K562 (cell line): ENCODE measurements around the gene TDRKH. TPM values are rescaled to one million over a fixed set of nuclear protein-coding genes. Genes with fewer than 3 reads are reported as not detected.
A peak's percentile ranks its signal among the peaks of the same experiment; 100 is the strongest.

ENCODE experiments used
- CBFA2T2 ChIP-seq: fragments of 450-650 bp; conservative IDR thresholded peaks from 2 replicates; pipeline ENCODE4 v1.6.1; 2017; ENCODE audit warnings: mild to moderate bottlenecking
- EWSR1 ChIP-seq: fragments of 450-650 bp; IDR thresholded peaks from 2 replicates; pipeline ENCODE4 v1.6.1; 2018; ENCODE audit warnings: borderline replicate concordance, mild to moderate bottlenecking, low read depth, moderate library complexity; ENCODE audit not compliant: partially characterized antibody
- GABPB1 ChIP-seq: sonication (generic); formaldehyde crosslinking; IDR thresholded peaks from 2 replicates; pipeline ENCODE4 v1.8.0; 2022; ENCODE audit warnings: mild to moderate bottlenecking, missing genetic modification reagents
- HES1 ChIP-seq: fragments of 450-650 bp; IDR thresholded peaks from 2 replicates; pipeline ENCODE4 v1.6.1; 2016; ENCODE audit warnings: low read depth, mild to moderate bottlenecking, moderate library complexity
- MCM3 ChIP-seq: fragments of 450-650 bp; IDR thresholded peaks from 2 replicates; pipeline ENCODE4 v1.6.1; 2016
- PRDM10 ChIP-seq: fragments of 450-650 bp; IDR thresholded peaks from 2 replicates; pipeline ENCODE4 v1.6.1; 2018; ENCODE audit not compliant: partially characterized antibody
- RBM39 ChIP-seq: fragments of 200-400 bp; formaldehyde crosslinking; optimal IDR thresholded peaks from 2 replicates; pipeline ENCODE3; 2018; ENCODE audit warnings: low read depth, low read length
- SMAD3 ChIP-seq: fragments of 450-650 bp; formaldehyde crosslinking; conservative IDR thresholded peaks from 2 replicates; pipeline ENCODE4 v1.4.0; 2020; ENCODE audit warnings: mild to moderate bottlenecking
- TAF7 ChIP-seq: fragments of 450-650 bp; IDR thresholded peaks from 2 replicates; pipeline ENCODE4 v1.6.1; 2016; ENCODE audit warnings: missing genetic modification characterization, missing compliant biosample characterization
- TOE1 ChIP-seq, 2 experiments: fragments of 450-650 bp in 1 of 2; sonication (generic) in 1 of 2; formaldehyde crosslinking in 1 of 2; IDR thresholded peaks; 2 replicates each; pipeline versions ENCODE4 v1.7.1 to v1.8.0; 2016 to 2022; ENCODE audit warnings: borderline replicate concordance in 2 of 2, mild to moderate bottlenecking in 2 of 2, antibody characterized with exemption in 1 of 2, inconsistent platforms in 1 of 2, low read depth in 1 of 2, missing genetic modification reagents in 1 of 2, moderate library complexity in 1 of 2
- ZNF174 ChIP-seq: fragments of 250-450 bp; sonication (Bioruptor Pico); IDR thresholded peaks from 2 replicates; pipeline ENCODE4 v1.4.0; 2020; ENCODE audit warnings: mild to moderate bottlenecking
- ZNF274 ChIP-seq: IDR thresholded peaks from 2 replicates; pipeline ENCODE4 v1.6.1; 2011; ENCODE audit warnings: low read depth, mild to moderate bottlenecking, low read length, moderate library complexity, borderline replicate concordance
- ZNF277 ChIP-seq: fragments of 250-450 bp; sonication (Bioruptor Pico); IDR thresholded peaks from 2 replicates; pipeline ENCODE4 v1.8.0; 2022; ENCODE audit warnings: inconsistent platforms, mild to moderate bottlenecking, moderate library complexity, borderline replicate concordance
- ZNF518B ChIP-seq: fragments of 250-450 bp; sonication (Bioruptor Pico); IDR thresholded peaks from 2 replicates; pipeline ENCODE4 v1.5.0; 2021; ENCODE audit warnings: mild to moderate bottlenecking, moderate library complexity
- ZNF740 ChIP-seq, 3 experiments: fragments of 200-800 bp in 1 of 3; sonication (Bioruptor generic) in 1 of 3; sonication (generic) in 1 of 3; formaldehyde crosslinking in 1 of 3; IDR thresholded peaks; 2 replicates each; pipeline versions ENCODE4 v1.6.1 to v1.8.0; 2016 to 2022; ENCODE audit warnings: mild to moderate bottlenecking in 2 of 3, missing compliant biosample characterization in 2 of 3, missing genetic modification characterization in 2 of 3, missing genetic modification reagents in 1 of 3
- polyA plus RNA-seq, 8 experiments: library from polyadenylated mRNA; depleted of rRNA in 4 of 8; stranded (reverse) in 5 of 8; unstranded in 3 of 8; fragments of >200 nt; fragmentation: Nextera tagmentation in 2 of 8; fragmentation: Illumina TruSeq in 1 of 8; extraction: Ambion mirVana in 2 of 8; extraction: Trizol in 1 of 8; gene quantifications; 2 replicates each; pipeline versions ENCODE4 v1.2.1 to v1.2.3, GENCODE V29; 2011 to 2014; ENCODE audit warnings: inconsistent platforms in 1 of 8, missing spikeins in 1 of 8
- total RNA-seq, 7 experiments: library from RNA; depleted of rRNA in 6 of 7; stranded (reverse); fragments of >200 nt in 6 of 7; fragmentation: Illumina TruSeq in 2 of 7; extraction: Trizol in 2 of 7; gene quantifications; 2 replicates each; pipeline versions ENCODE4 v1.2.1 to v1.2.3, GENCODE V29; 2011 to 2021; ENCODE audit warnings: low replicate concordance in 1 of 7

TDRKH gene
- total and polyA plus RNA-seq, 9 of the 15 experiments (the other 6 are each of a cell fraction or from before 2014, with no cell fraction given): 4.3 to 21.3 (median 8.4) TPM

GRCh38 chr1:151762941-151763921, 27.1 kb downstream of the TDRKH start, which contains the start of gene MRPL9 (continued):
- TF ChIP-seq ZNF518B (CRISPR knock-in tag) (no peak), ZNF274 (no peak), HES1 (no peak), GABPB1 (CRISPR knock-in tag) (peak; percentile 79), RBM39 (no peak), ZNF277 (CRISPR knock-in tag) (no peak), TOE1 (IDR thresholded peaks at IDR 0.05; ENCODE audit: borderline replicate concordance) (peak; percentile 38; the same call in 1 of the 2 replicates), TOE1 (CRISPR knock-in tag; IDR thresholded peaks at IDR 0.05; ENCODE audit: borderline replicate concordance, low read depth) (no peak), PRDM10 (no peak), ZNF740 (CRISPR knock-in tag; IDR thresholded peaks at IDR 0.05) (no peak), ZNF740 (tag; IDR thresholded peaks at IDR 0.05) (no peak), MCM3 (no peak), SMAD3 (CRISPR knock-in tag) (no peak), CBFA2T2 (no peak), TAF7 (tag) (peak; percentile 81), ZNF174 (CRISPR knock-in tag) (no peak), EWSR1 (no peak)
